OCI-M1 (cell line): ENCODE results near the gene KIF15.
A peak's percentile ranks its signal among the peaks of the same experiment; 100 is the strongest.
"Not testable (repeated sequence)": the region's sequence is repeated elsewhere in the genome, so short reads cannot be mapped to it uniquely, and the experiment has no call there.

ENCODE experiments used
- DNase-seq: peaks from one replicate; lab custom pipeline; 2025; lab: John Stamatoyannopoulos, UW

KIF15 gene

GRCh38 chr3:44821206-44821605, 59.6 kb downstream of the KIF15 start:
- not testable (repeated sequence) for DNase-seq

- DNase-seq, result no peak
These were observed 63.8 kb downstream of the KIF15 start for GRCh38 chr3:44825264-44825925.

GRCh38 chr3:44827196-44827595, 65.6 kb downstream of the KIF15 start:
- DNase-seq, result no peak

- no peak for DNase-seq
These were observed 69.6 kb downstream of the KIF15 start for GRCh38 chr3:44831232-44831631.

GRCh38 chr3:44832032-44832431, 70.4 kb downstream of the KIF15 start:
- no peak for DNase-seq

- DNase-seq, result no peak
These were observed 71.4 kb downstream of the KIF15 start for GRCh38 chr3:44832965-44833364.

GRCh38 chr3:44833394-44833793, 71.8 kb downstream of the KIF15 start:
- DNase-seq, result no peak

- no peak for DNase-seq
These were observed 74.1 kb downstream of the KIF15 start for GRCh38 chr3:44835684-44836083.

- no peak for DNase-seq
These were observed 80.8 kb downstream of the KIF15 start for GRCh38 chr3:44842376-44842775.

- no peak for DNase-seq
These were observed 84.2 kb downstream of the KIF15 start for GRCh38 chr3:44845528-44846520.

GRCh38 chr3:44848634-44849033, 87.0 kb downstream of the KIF15 start:
- DNase-seq, result no peak

GRCh38 chr3:44856663-44857062, 95.1 kb downstream of the KIF15 start:
- not testable (repeated sequence) for DNase-seq

- DNase-seq, result no peak
These were observed 98.5 kb downstream of the KIF15 start for GRCh38 chr3:44860117-44860516.

- DNase-seq, result peak; percentile 91
These were observed 100.0 kb downstream of the KIF15 start, which contains the start of gene TMEM42 for GRCh38 chr3:44861412-44862225. Gene TMEM42, plus strand, starts transcription at chr3:44861912. Its CDS starts 13 bp downstream, at chr3:44861925.

- DNase-seq, result peak; percentile 52
These were observed 100.6 kb downstream of the KIF15 start for GRCh38 chr3:44862226-44862637.

GRCh38 chr3:44865272-44866035, 103.9 kb downstream of the KIF15 start:
- DNase-seq, result no peak

GRCh38 chr3:44867421-44868111, 106.0 kb downstream of the KIF15 start:
- no peak for DNase-seq

- DNase-seq, result no peak
These were observed 108.9 kb downstream of the KIF15 start for GRCh38 chr3:44870375-44871061.

GRCh38 chr3:44874308-44874707, 112.7 kb downstream of the KIF15 start, which contains the start of gene TGM4:
Gene TGM4, plus strand, starts transcription at chr3:44874608. Its CDS starts 71 bp downstream, at chr3:44874679.
- no peak for DNase-seq

- DNase-seq, result no peak
These were observed 114.0 kb downstream of the KIF15 start for GRCh38 chr3:44875596-44875995.
